GM13976 (cell line): ENCODE results near the gene SMU1.

Experiments used
- DNase-seq: peaks from one replicate; pipeline ENCODE4 v3.0.0; 2012; ENCODE audit warnings: low spot score
- in situ Hi-C: fragments of 300-500 bp; cut with MboI; formaldehyde crosslinking; loops from one replicate; pipeline ENCODE4 v1.12.0; 2022; ENCODE audit warnings: low sequenced_read_pairs, mixed read lengths, inconsistent platforms; ENCODE audit not compliant: unreplicated experiment
- TF ChIP-seq, protein P1 (sequence below): IDR thresholded peaks from 2 replicates; pipeline ENCODE4 v1.5.1; 2012; ENCODE audit warnings: borderline replicate concordance, mild to moderate bottlenecking; ENCODE audit not compliant: insufficient read depth; ENCODE audit errors: extremely low read depth, missing control alignments, control extremely low read depth

SMU1 gene

DNA sequence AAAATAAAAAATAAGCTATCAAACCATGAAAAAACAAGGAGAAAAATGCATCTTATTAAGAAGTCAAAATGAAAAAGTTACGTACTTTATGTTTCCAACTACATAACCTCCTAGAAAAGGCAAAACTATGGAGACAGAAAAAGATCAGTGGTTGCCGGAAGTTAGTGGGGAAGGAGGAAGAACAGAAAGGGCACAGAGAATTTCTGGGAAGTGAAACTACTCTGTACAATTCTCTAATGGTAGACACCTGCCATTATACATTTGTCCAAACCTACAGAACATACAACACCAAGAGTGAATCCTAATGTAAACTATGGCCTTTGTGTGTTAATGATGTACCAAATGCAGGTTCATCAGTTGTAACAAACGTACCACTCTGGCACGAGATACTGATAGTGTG, 25.3 kb downstream of the SMU1 start:
- in situ Hi-C loops: no loop called here

DNA sequence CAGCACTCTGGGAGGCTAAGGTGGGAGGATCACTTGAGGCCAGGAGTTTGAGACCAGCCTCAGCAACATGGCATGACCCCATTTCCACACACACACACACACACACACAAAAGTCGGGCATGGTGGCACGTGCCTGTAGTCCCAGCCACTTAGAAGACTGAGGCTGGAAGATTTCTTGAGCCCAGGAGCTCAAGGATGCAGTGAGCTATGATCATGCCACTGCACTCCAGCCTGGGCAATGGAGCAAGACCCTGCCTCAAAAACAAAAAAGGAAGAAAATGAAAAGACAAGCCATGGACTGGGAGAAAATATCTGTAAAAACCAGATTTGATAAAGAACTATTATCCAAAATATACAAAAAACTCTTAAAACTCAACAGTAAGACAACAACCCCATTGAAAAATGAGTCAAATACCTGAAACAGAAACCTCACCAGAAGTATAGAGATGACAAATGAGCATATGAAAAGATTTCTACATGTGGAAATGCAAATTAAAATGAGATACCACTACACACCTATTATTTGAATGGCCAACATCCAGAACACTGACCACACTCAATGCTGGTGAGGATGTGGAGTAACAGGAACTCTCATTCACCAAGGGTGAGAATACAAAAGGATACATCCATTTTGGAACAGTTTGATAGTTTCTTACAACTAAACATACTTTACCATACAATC, 26.7 kb downstream of the SMU1 start:
- TF ChIP-seq, protein P1, sequence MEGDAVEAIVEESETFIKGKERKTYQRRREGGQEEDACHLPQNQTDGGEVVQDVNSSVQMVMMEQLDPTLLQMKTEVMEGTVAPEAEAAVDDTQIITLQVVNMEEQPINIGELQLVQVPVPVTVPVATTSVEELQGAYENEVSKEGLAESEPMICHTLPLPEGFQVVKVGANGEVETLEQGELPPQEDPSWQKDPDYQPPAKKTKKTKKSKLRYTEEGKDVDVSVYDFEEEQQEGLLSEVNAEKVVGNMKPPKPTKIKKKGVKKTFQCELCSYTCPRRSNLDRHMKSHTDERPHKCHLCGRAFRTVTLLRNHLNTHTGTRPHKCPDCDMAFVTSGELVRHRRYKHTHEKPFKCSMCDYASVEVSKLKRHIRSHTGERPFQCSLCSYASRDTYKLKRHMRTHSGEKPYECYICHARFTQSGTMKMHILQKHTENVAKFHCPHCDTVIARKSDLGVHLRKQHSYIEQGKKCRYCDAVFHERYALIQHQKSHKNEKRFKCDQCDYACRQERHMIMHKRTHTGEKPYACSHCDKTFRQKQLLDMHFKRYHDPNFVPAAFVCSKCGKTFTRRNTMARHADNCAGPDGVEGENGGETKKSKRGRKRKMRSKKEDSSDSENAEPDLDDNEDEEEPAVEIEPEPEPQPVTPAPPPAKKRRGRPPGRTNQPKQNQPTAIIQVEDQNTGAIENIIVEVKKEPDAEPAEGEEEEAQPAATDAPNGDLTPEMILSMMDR: no peak
- in situ Hi-C loops: no loop called here
- DNase-seq: peak; percentile 37

More for the DNA sequence above, 25.3 kb downstream of the SMU1 start:
- TF ChIP-seq, protein P1: no peak
- no peak for DNase-seq

DNA sequence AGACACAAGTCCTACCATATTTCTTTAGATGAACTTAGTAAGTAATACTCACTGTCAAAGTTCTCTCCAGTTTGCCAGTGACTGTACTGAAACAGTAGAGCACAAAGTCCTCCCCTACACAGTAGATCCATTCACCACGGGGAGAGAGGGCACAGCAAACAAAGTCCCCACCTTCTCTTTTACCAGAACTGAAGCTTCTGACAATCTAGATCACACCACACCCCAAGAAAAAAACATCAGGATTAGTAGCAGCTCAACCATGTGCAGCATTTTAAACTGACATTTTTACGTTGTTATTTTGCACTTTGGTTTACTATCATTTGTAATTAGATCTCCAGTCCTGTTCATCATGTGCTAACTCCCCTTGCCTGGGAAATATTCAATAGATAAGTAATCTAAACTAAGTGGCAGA, 28.4 kb downstream of the SMU1 start:
- in situ Hi-C loops: no loop called here
- TF ChIP-seq, protein P1: no peak
- DNase-seq: no peak

DNA sequence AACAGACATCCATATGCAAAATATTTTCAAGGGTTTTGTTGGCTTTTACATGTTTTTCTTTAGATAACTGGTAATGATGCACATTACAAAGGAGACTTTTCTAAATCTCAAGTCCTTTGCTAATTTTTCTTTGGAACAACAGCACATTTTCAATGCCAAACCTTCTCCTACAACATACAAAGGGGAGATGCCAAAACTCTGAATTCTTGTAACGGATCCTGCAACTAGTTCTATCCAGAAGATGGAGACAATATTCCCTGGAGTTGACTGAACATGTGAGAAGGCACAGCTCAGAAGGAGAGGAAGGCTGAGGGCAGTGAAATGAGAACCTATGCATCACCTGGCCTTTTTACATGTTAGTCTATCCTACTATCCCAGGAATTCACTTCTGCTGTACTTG, 30.4 kb downstream of the SMU1 start:
- in situ Hi-C loops: no loop called here
- DNase-seq: no peak

DNA sequence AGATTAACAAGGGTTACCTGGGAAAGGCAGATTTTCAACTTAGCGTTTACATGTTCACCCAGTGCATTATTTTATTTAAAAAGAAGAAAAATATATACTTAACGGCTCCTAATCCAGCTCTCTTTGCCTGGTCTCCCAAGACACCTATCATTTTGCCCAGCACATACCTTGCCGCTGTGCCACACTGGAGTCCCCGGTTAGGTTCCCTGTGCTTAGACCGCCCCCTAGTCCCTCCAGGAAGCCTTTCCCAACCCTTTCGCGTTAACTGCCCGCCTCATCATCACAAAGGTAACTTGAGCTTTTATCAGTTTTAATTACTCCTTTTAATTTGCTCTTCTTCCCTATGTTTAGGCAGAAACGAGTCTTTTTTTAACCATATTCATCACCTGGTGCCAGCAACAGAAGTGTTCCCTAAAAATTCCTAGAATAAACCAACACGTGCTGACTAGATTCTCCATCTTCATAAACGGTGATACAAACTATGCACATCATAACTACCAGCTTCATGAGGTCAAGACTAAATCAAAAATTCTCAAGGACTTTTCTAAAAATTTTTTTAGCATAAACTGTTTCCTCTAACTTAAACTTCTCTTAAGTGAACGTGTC, 31.7 kb downstream of the SMU1 start:
- DNase-seq: no peak
- TF ChIP-seq, protein P1: no peak

More for the DNA sequence above, 30.4 kb downstream of the SMU1 start:
- TF ChIP-seq, protein P1: no peak

DNA sequence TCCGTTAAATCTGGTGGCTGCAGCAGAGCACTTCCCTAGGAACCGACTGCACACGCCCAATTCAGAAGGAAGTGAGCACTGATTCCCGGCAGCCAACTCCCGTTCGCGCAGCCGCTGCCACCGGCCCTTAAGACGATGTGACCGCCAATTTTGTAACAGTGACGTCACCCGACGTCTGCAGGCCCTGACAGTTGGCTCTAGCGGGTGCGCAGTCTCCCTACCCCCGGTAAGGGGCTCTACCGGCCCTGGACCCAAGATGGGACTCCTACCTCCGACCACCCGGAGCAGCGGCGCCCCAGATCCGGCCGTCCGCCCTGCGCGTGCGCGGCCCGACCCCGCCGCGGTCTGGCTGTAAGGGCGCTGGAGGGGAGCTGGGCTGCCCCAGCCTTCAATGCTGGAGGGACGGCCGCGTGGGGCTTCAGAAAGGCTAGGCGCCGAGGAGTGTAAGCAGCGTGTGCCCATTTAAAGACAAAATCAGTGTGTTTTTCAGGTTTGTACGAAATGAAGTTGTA, 32.3 kb downstream of the SMU1 start:
- in situ Hi-C loops: no loop called here
- DNase-seq: peak; percentile 86
- TF ChIP-seq, protein P1: no peak

More for the DNA sequence above, 31.7 kb downstream of the SMU1 start:
- in situ Hi-C loops: no loop called here

DNA sequence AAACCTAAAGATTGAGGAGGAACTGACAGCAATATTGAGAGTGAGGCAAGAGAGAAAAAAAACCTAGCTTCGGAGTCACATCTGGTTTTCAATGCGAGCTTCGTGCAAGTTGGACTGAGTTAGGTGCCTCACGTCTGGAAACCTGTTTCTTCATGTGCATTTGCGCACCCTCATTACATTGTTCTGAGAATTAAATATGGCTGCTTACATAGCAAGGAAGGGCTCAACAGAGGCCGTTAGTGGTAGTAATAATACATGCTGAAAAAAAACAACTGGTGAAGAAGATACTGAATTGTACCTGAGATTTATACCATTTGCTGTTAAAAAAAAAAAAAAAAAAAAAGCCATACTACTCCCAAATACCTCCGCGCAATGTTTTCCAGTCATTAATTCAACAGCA, 32.8 kb downstream of the SMU1 start:
- in situ Hi-C loops: no loop called here
- TF ChIP-seq, protein P1: no peak
- DNase-seq: no peak
